Cerebellar cortex (tissue), 1 donor: ENCODE data around the gene FAM200B.

Source experiments
- DNase-seq: peaks from one replicate; pipeline ENCODE4 v3.0.0-alpha.2; 2015; ENCODE audit warnings: low spot score

FAM200B gene

GRCh38 chr4:15737255-15737654 lies 55.6 kb downstream of the FAM200B start:
- no peak for DNase-seq

GRCh38 chr4:15738877-15739276 lies 57.2 kb downstream of the FAM200B start:
- peak; percentile 3 for DNase-seq
